GM23338 (cell line): ENCODE data around the gene CHRNB4. TPM values are rescaled to one million over a fixed set of nuclear protein-coding genes. Genes with fewer than 3 reads are reported as not detected.

ENCODE experiments used
- ATAC-seq: fragments of 200-7000 bp; cut with Tn5 transposase; 3 replicates; pipeline ENCODE4 v1.9.1; 2020
- DNase-seq: peaks from one replicate; pipeline ENCODE4 v3.0.0-alpha.2; 2015; ENCODE audit warnings: low spot score
- H2AFZ ChIP-seq: fragments of 200-600 bp; sonication (generic); 2 replicates; pipeline ENCODE4 v1.8.0; 2016; ENCODE audit warnings: antibody characterized with exemption, mild to moderate bottlenecking, moderate library complexity
- H3F3A ChIP-seq: fragments of 200-600 bp; sonication (generic); replicated peaks from 2 replicates; pipeline ENCODE4 v1.8.0; 2017; ENCODE audit warnings: antibody characterized with exemption, mixed run types, low read depth
- H3K27ac ChIP-seq: fragments of 200-600 bp; sonication (generic); 2 replicates; pipeline ENCODE4 v1.6.1; 2016; ENCODE audit warnings: low read depth
- H3K27me3 ChIP-seq: fragments of 200-600 bp; sonication (generic); 2 replicates; pipeline ENCODE4 v1.8.0; 2016; ENCODE audit warnings: mild to moderate bottlenecking, mixed run types, moderate library complexity; ENCODE audit not compliant: insufficient read depth
- H3K36me3 ChIP-seq: fragments of 200-600 bp; sonication (generic); 2 replicates; pipeline ENCODE4 v1.8.0; 2016; ENCODE audit warnings: mild to moderate bottlenecking; ENCODE audit not compliant: insufficient read depth
- H3K4me1 ChIP-seq: fragments of 200-600 bp; sonication (generic); 2 replicates; pipeline ENCODE4 v1.8.0; 2016; ENCODE audit warnings: mild to moderate bottlenecking, moderate library complexity; ENCODE audit not compliant: insufficient read depth
- H3K4me2 ChIP-seq: fragments of 200-600 bp; sonication (generic); 2 replicates; pipeline ENCODE4 v1.7.1; 2017; ENCODE audit warnings: mixed run types
- H3K4me3 ChIP-seq: fragments of 200-600 bp; sonication (generic); 2 replicates; pipeline ENCODE4 v1.6.1; 2016; ENCODE audit warnings: mixed run types
- H3K79me2 ChIP-seq: fragments of 200-600 bp; sonication (generic); replicated peaks from 2 replicates; pipeline ENCODE4 v1.8.0; 2017; ENCODE audit warnings: mild to moderate bottlenecking; ENCODE audit not compliant: insufficient read depth
- H3K9me2 ChIP-seq: fragments of 200-600 bp; sonication (generic); 2 replicates; pipeline ENCODE4 v1.8.0; 2017; ENCODE audit not compliant: insufficient read depth
- H4K20me1 ChIP-seq: fragments of 200-600 bp; sonication (generic); replicated peaks from 2 replicates; pipeline ENCODE4 v1.8.0; 2017; ENCODE audit warnings: mild to moderate bottlenecking; ENCODE audit not compliant: insufficient read depth
- H3K27ac Mint-ChIP-seq: 2 replicates; pipeline ENCODE4 v1.8.0; 2020; ENCODE audit warnings: inconsistent platforms, mild to moderate bottlenecking, moderate library complexity, mixed read lengths
- H3K27me3 Mint-ChIP-seq: 3 replicates; pipeline ENCODE4 v1.8.0; 2022; ENCODE audit warnings: low read depth, mild to moderate bottlenecking, moderate library complexity, mixed read lengths, inconsistent platforms; ENCODE audit not compliant: insufficient read depth, poor library complexity
- H3K36me3 Mint-ChIP-seq: 3 replicates; pipeline ENCODE4 v1.8.0; 2021; ENCODE audit warnings: low read depth, mild to moderate bottlenecking, inconsistent platforms, moderate library complexity, mixed read lengths
- H3K4me1 Mint-ChIP-seq: 3 replicates; pipeline ENCODE4 v1.8.0; 2020; ENCODE audit warnings: mild to moderate bottlenecking, inconsistent platforms, mixed read lengths
- H3K4me3 Mint-ChIP-seq: 3 replicates; pipeline ENCODE4 v1.8.0; 2021; ENCODE audit warnings: moderate library complexity, mild to moderate bottlenecking, inconsistent platforms, mixed read lengths
- H3K9me3 Mint-ChIP-seq: 3 replicates; pipeline ENCODE4 v1.8.0; 2020; ENCODE audit warnings: moderate library complexity, mild to moderate bottlenecking, inconsistent platforms, mixed read lengths
- CREB1 ChIP-seq: fragments of 250-450 bp; sonication (Bioruptor Pico); IDR thresholded peaks from 2 replicates; pipeline ENCODE4 v1.5.0; 2020; ENCODE audit warnings: low read depth, mild to moderate bottlenecking, moderate library complexity
- ETS1 ChIP-seq: IDR thresholded peaks from 2 replicates; pipeline ENCODE4 v1.6.1; 2016; ENCODE audit warnings: antibody characterized with exemption
- EZH2 ChIP-seq: fragments of 200-600 bp; sonication (generic); IDR thresholded peaks from one replicate; pipeline ENCODE4 v1.8.0; 2017; ENCODE audit warnings: antibody characterized with exemption, mild to moderate bottlenecking, low read depth; ENCODE audit not compliant: unreplicated experiment
- EZH2phosphoT487 ChIP-seq: fragments of 200-600 bp; sonication (generic); IDR thresholded peaks from one replicate; pipeline ENCODE4 v1.8.1; 2018; ENCODE audit warnings: antibody characterized with exemption; ENCODE audit not compliant: unreplicated experiment
- JUNB ChIP-seq: IDR thresholded peaks from one replicate; pipeline ENCODE4 v1.6.1; 2016; ENCODE audit warnings: antibody characterized with exemption; ENCODE audit not compliant: unreplicated experiment
- NANOG ChIP-seq: IDR thresholded peaks from 2 replicates; pipeline ENCODE4 v1.6.1; 2016; ENCODE audit warnings: antibody characterized with exemption, borderline replicate concordance
- POLR2AphosphoS5 ChIP-seq: IDR thresholded peaks from 2 replicates; pipeline ENCODE4 v1.6.1; 2016; ENCODE audit warnings: antibody characterized with exemption, low read depth
- REST ChIP-seq: IDR thresholded peaks from one replicate; pipeline ENCODE4 v1.6.1; 2018; ENCODE audit warnings: antibody characterized with exemption; ENCODE audit not compliant: unreplicated experiment
- STAT1 ChIP-seq: IDR thresholded peaks from one replicate; pipeline ENCODE4 v1.6.1; 2016; ENCODE audit warnings: antibody characterized with exemption; ENCODE audit not compliant: unreplicated experiment
- ZNF114 ChIP-seq: fragments of 250-450 bp; sonication (Bioruptor Pico); IDR thresholded peaks from 2 replicates; pipeline ENCODE4 v1.5.0; 2020; ENCODE audit warnings: mild to moderate bottlenecking, moderate library complexity
- ZNF331 ChIP-seq: fragments of 250-450 bp; sonication (Bioruptor Pico); IDR thresholded peaks from 2 replicates; pipeline ENCODE4 v1.5.0; 2020; ENCODE audit warnings: low read depth, mild to moderate bottlenecking, moderate library complexity
- ZNF462 ChIP-seq: fragments of 250-450 bp; sonication (Bioruptor Pico); IDR thresholded peaks from 2 replicates; pipeline ENCODE4 v1.5.0; 2020; ENCODE audit warnings: mild to moderate bottlenecking, moderate library complexity
- polyA plus RNA-seq: library from polyadenylated mRNA; unstranded; fragments of >200 nt; fragmentation: Nextera tagmentation; extraction: Ambion mirVana; gene quantifications from 2 replicates; pipeline ENCODE4 v1.2.1, GENCODE V29; 2016
- total RNA-seq: library from RNA; depleted of rRNA; stranded (reverse); fragments of >200 nt; shearing (Covaris generic); gene quantifications from 2 replicates; pipeline ENCODE4 v1.2.3, GENCODE V29; 2014

Gene CHRNB4
- total and polyA plus RNA-seq, 2 experiments from 2014 or later = 1.4 to 1.6 TPM

- no peak for TF ChIP-seq REST
- no peak for TF ChIP-seq EZH2phosphoT487
- TF ChIP-seq ZNF331 = no peak
- TF ChIP-seq STAT1 = no peak
- TF ChIP-seq CREB1 (CRISPR knock-in tag) = no peak
- TF ChIP-seq JUNB = no peak
- TF ChIP-seq NANOG = no peak
- no peak for TF ChIP-seq ETS1
Measured at GRCh38 chr15:78680431-78681075, 39.5 kb upstream of the CHRNB4 start (continued).

GRCh38 chr15:78679089-78679511 is 38.1 kb upstream of the CHRNB4 start:
- no peaks in the 10 kb centered on the region; the same call in 2 of the 3 replicates for H3K9me3 Mint-ChIP-seq
- Histone ChIP-seq H3K27ac (no peak overlapping the region), H3K79me2 (no peaks in the 10 kb centered on the region), H4K20me1 (no peaks in the 10 kb centered on the region), H3K36me3 (no peaks in the 10 kb centered on the region), H3F3A (no peaks in the 10 kb centered on the region), H2AFZ (no peak overlapping the region), H3K4me2 (no peak overlapping the region), H3K4me3 (no peak overlapping the region), H3K9me2 (no peaks in the 10 kb centered on the region), H3K4me1 (peaks cover 25% of the 10 kb centered on the region), H3K27me3 (no peaks in the 10 kb centered on the region)
- peaks cover 24% of the 10 kb centered on the region for H3K27me3 Mint-ChIP-seq
- H3K4me3 Mint-ChIP-seq = no peak overlapping the region
- DNase-seq (no peak), ATAC-seq (no peak)
- no peak overlapping the region for H3K27ac Mint-ChIP-seq
- peaks cover 44% of the 10 kb centered on the region for H3K4me1 Mint-ChIP-seq
- H3K36me3 Mint-ChIP-seq = no peaks in the 10 kb centered on the region
- no peak for TF ChIP-seq JUNB
- no peak for TF ChIP-seq ZNF114
- no peak for TF ChIP-seq ETS1
- TF ChIP-seq CREB1 (CRISPR knock-in tag) = no peak
- TF ChIP-seq POLR2AphosphoS5 = no peak
- no peak for TF ChIP-seq EZH2
- no peak for TF ChIP-seq STAT1
- no peak for TF ChIP-seq EZH2phosphoT487
- TF ChIP-seq NANOG = no peak
- no peak for TF ChIP-seq ZNF331
- no peak for TF ChIP-seq ZNF462 (CRISPR knock-in tag)
